CD4-positive, CD25-positive, alpha-beta regulatory T cell (primary cell): ENCODE results near the gene PTPRN2. TPM values are rescaled to one million over a fixed set of nuclear protein-coding genes. Genes with fewer than 3 reads are reported as not detected.

Source experiments
- ATAC-seq, 2 donors: fragments of 150-1000 bp; cut with Tn5 transposase; one replicate each; pipeline ENCODE4 v1.10.0; 2021; ENCODE audit warnings: low read depth in 2 of 2, moderate number of reproducible peaks in 2 of 2, moderate library complexity in 1 of 2
- DNase-seq, 3 donors: peaks; one replicate each; pipeline versions ENCODE4 v3.0.0 to v3.0.0-alpha.2; 2012 to 2022; ENCODE audit warnings: mixed read lengths in 1 of 3
- H3K27ac ChIP-seq: one replicate; pipeline ENCODE4 v1.7.0; 2013; ENCODE audit warnings: mild to moderate bottlenecking, low read length; ENCODE audit not compliant: insufficient read depth, poor library complexity, severe bottlenecking
- H3K27me3 ChIP-seq: one replicate; pipeline ENCODE4 v1.7.0; 2013; ENCODE audit warnings: low read length; ENCODE audit not compliant: control insufficient read depth, insufficient read depth
- H3K36me3 ChIP-seq: one replicate; pipeline ENCODE4 v1.7.0; 2013; ENCODE audit warnings: mild to moderate bottlenecking, low read length, moderate library complexity; ENCODE audit not compliant: control insufficient read depth, insufficient read depth
- H3K4me1 ChIP-seq: 2 replicates; pipeline ENCODE4 v1.7.0; 2013; ENCODE audit warnings: mild to moderate bottlenecking, low read length; ENCODE audit not compliant: insufficient read depth, control insufficient read depth, poor library complexity, severe bottlenecking
- H3K4me3 ChIP-seq: one replicate; pipeline ENCODE4 v1.7.0; 2013; ENCODE audit warnings: low read depth, mild to moderate bottlenecking, low read length, moderate library complexity
- H3K9me3 ChIP-seq, 2 experiments: 1 replicate in 1 of 2; 2 replicates in 1 of 2; pipeline ENCODE4 v1.7.0; 2013; ENCODE audit warnings: low read length in 2 of 2, mild to moderate bottlenecking in 1 of 2, moderate library complexity in 1 of 2; ENCODE audit not compliant: control insufficient read depth in 2 of 2
- H3K27ac Mint-ChIP-seq, 3 donors: one replicate each; pipeline ENCODE4 v1.8.0; 2020 to 2022; ENCODE audit warnings: mild to moderate bottlenecking in 3 of 3, mixed read lengths in 3 of 3, moderate library complexity in 2 of 3
- H3K27me3 Mint-ChIP-seq: one replicate; pipeline ENCODE4 v1.8.0; 2022; ENCODE audit warnings: mild to moderate bottlenecking, mixed read lengths
- H3K36me3 Mint-ChIP-seq: one replicate; pipeline ENCODE4 v1.8.0; 2020; ENCODE audit warnings: mixed read lengths
- H3K4me1 Mint-ChIP-seq, 4 donors: one replicate each; pipeline ENCODE4 v1.8.0; 2020 to 2022; ENCODE audit warnings: mixed read lengths in 4 of 4, mild to moderate bottlenecking in 1 of 4
- H3K4me3 Mint-ChIP-seq, 4 donors: one replicate each; pipeline ENCODE4 v1.8.0; 2020 to 2022; ENCODE audit warnings: mild to moderate bottlenecking in 4 of 4, mixed read lengths in 4 of 4, moderate library complexity in 3 of 4
- H3K9me3 Mint-ChIP-seq, 7 donors: one replicate each; pipeline ENCODE4 v1.8.0; 2020 to 2022; ENCODE audit warnings: mixed read lengths in 7 of 7, mild to moderate bottlenecking in 3 of 7, moderate library complexity in 2 of 7
- polyA plus RNA-seq, 4 donors: library from polyadenylated mRNA; unstranded; fragments of 300-500 nt; fragmentation: Illumina TruSeq; gene quantifications; one replicate each; pipeline ENCODE4 v1.2.3, GENCODE V29; 2021
- total RNA-seq: library from RNA; stranded (reverse); gene quantifications from one replicate; pipeline ENCODE4 v1.2.3, GENCODE V29; 2022

The PTPRN2 gene
- total and polyA plus RNA-seq, 5 donors from 2014 or later: 1.6 to 4.7 (median 2.7) TPM

GRCh38 chr7:157690058-157690832 lies 897.4 kb downstream of the PTPRN2 start:
- peaks cover 24% of the 10 kb centered on the region for H3K27me3 ChIP-seq
- no peak for ATAC-seq
- H3K4me1 ChIP-seq: peaks cover 34% of the 10 kb centered on the region
- DNase-seq: no peak
- no peak overlapping the region for H3K27ac ChIP-seq
- H3K36me3 Mint-ChIP-seq: no peaks in the 10 kb centered on the region
- peaks cover 0 to 39% (median 11%) of the 10 kb centered on the region in 4 donors for H3K4me1 Mint-ChIP-seq
- H3K36me3 ChIP-seq: no peaks in the 10 kb centered on the region
- H3K27me3 Mint-ChIP-seq: peaks cover 53% of the 10 kb centered on the region
- H3K4me3 ChIP-seq: no peak overlapping the region
- H3K9me3 Mint-ChIP-seq: peaks cover 0 to 4% (median 0%) of the 10 kb centered on the region in 7 donors
- no peak overlapping the region for H3K27ac Mint-ChIP-seq
- H3K9me3 ChIP-seq: no peaks in the 10 kb centered on the region
- H3K4me3 Mint-ChIP-seq: peak overlapping the region in 3 of 4 donors; percentile 62 to 85 (median 79)

DNA sequence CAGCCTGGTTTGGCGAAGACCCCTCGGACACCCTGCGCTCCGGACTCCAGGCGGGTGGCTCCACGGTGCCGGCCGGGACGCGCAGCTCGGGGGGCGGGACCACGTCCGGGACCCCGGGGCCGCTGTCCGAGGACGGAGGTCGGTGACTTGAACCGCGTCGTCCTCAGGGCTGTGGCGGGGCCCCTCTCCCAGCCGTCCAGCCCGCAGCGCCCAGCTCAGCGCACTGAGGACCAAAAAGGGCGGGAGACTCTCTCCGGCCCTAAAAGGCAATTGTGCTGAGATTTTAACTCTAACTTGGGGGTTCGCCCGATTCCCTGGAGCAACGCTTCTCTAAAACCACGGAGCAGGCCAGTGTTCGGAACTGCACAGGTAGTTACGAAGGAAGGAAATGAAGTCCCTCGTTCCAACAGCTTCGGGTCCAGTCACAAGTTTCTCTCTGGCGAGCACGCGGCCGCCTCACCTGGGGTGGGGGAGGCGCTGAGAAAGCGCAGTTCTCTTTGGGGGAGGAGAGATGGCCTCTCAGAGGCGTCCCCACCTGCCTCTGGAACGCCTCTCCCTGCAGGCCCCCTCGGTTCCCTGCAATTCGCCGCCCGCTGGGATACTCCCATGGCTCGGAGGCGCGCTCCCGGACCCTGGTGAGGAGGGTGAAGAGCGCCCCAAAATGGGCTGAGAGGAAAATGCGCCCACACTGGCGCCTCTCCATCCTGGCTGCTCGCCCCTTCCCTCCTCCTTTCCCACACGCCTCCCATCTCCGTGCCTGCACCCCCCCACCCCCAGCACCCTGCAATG lies 898.2 kb downstream of the PTPRN2 start:
- Mint-ChIP-seq H3K36me3 (no peaks in the 10 kb centered on the region), H3K9me3 (peaks cover 0 to 4% (median 0%) of the 10 kb centered on the region in 7 donors), H3K4me1 (peaks cover 0 to 38% (median 11%) of the 10 kb centered on the region in 4 donors), H3K27ac (no peak overlapping the region), H3K27me3 (peaks cover 46% of the 10 kb centered on the region), H3K4me3 (peak overlapping the region in 1 of 4 donors; percentile 44)
- Histone ChIP-seq H3K27ac (no peak overlapping the region), H3K4me3 (no peak overlapping the region), H3K27me3 (peaks cover 24% of the 10 kb centered on the region), H3K4me1 (peaks cover 42% of the 10 kb centered on the region), H3K36me3 (no peaks in the 10 kb centered on the region), H3K9me3 (no peaks in the 10 kb centered on the region)
- no peak for ATAC-seq
- no peak for DNase-seq

GRCh38 chr7:157688533-157689268 lies 898.9 kb downstream of the PTPRN2 start:
- Mint-ChIP-seq H3K4me1 (peaks cover 2 to 37% (median 11%) of the 10 kb centered on the region in 4 donors), H3K27ac (no peak overlapping the region), H3K9me3 (peaks cover 0 to 3% (median 0%) of the 10 kb centered on the region in 7 donors), H3K27me3 (peaks cover 44% of the 10 kb centered on the region), H3K36me3 (no peaks in the 10 kb centered on the region), H3K4me3 (peak overlapping the region in 2 of 4 donors; percentile 47 to 56)
- ATAC-seq (no peak), DNase-seq (no peak)
- Histone ChIP-seq H3K9me3 (no peaks in the 10 kb centered on the region), H3K27me3 (peaks cover 22% of the 10 kb centered on the region), H3K4me3 (no peak overlapping the region), H3K36me3 (no peaks in the 10 kb centered on the region), H3K27ac (no peak overlapping the region), H3K4me1 (peaks cover 42% of the 10 kb centered on the region)

DNA sequence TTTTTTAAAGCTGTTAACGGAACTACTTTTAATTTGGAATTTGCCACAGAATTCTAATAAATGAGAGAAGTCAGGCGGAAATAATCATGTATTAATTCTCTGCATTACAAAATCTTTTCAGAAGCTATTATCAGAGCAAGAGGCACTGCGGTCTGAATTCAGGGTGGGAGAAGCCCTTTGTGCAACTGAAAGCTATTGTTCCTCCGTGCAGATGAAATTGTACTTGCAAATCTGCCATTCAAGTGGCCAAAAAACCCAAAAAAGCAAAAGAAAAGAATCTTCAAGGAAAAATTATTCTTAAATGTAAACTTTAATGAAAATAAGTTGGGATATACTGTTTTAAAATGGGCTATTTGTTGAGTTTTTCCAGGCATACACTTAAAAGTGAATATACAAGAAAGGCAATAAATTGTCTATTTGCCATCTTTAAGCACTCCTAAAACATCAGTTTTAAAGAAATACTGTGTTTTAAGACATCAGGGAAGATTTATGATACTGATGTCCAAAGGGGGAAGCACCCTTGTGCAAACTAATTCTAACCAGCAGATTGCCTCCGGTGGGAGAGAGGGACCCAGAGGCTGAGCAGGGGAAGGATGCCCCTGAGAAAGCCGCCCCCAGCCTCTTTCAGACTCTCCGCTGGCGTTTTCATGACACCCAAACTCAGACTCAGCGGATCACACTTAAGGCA lies 899.6 kb downstream of the PTPRN2 start:
- Histone ChIP-seq H3K4me1 (peaks cover 41% of the 10 kb centered on the region), H3K9me3 (no peaks in the 10 kb centered on the region), H3K4me3 (no peak overlapping the region), H3K27ac (no peak overlapping the region), H3K27me3 (peaks cover 26% of the 10 kb centered on the region), H3K36me3 (no peaks in the 10 kb centered on the region)
- peaks cover 51% of the 10 kb centered on the region for H3K27me3 Mint-ChIP-seq
- ATAC-seq (no peak), DNase-seq (no peak)
- H3K4me1 Mint-ChIP-seq: peaks cover 2 to 43% (median 12%) of the 10 kb centered on the region in 4 donors
- no peaks in the 10 kb centered on the region for H3K36me3 Mint-ChIP-seq
- peak overlapping the region in 3 of 4 donors; percentile 47 to 56 (median 53) for H3K4me3 Mint-ChIP-seq
- peaks cover 0 to 3% (median 0%) of the 10 kb centered on the region in 7 donors for H3K9me3 Mint-ChIP-seq
- H3K27ac Mint-ChIP-seq: no peak overlapping the region

- H3K4me1 ChIP-seq: peaks cover 36% of the 10 kb centered on the region
- Mint-ChIP-seq H3K9me3 (peaks cover 0 to 1% (median 0%) of the 10 kb centered on the region in 7 donors), H3K4me3 (no peak overlapping the region), H3K27ac (no peak overlapping the region), H3K4me1 (peaks cover 2 to 44% (median 15%) of the 10 kb centered on the region in 4 donors), H3K36me3 (no peaks in the 10 kb centered on the region), H3K27me3 (peaks cover 56% of the 10 kb centered on the region)
- H3K36me3 ChIP-seq: no peaks in the 10 kb centered on the region
- H3K4me3 ChIP-seq: no peak overlapping the region
- H3K27me3 ChIP-seq: peaks cover 31% of the 10 kb centered on the region
- H3K9me3 ChIP-seq: no peaks in the 10 kb centered on the region
- no peak overlapping the region for H3K27ac ChIP-seq
- ATAC-seq (no peak), DNase-seq (no peak)
These were observed 900.5 kb downstream of the PTPRN2 start for GRCh38 chr7:157687158-157687557.

GRCh38 chr7:157686285-157686894 lies 901.2 kb downstream of the PTPRN2 start:
- no peak overlapping the region for H3K4me3 ChIP-seq
- Mint-ChIP-seq H3K27ac (no peak overlapping the region), H3K4me1 (peaks cover 2 to 41% (median 15%) of the 10 kb centered on the region in 4 donors)

More at GRCh38 chr7:157686285-157686894, 901.2 kb downstream of the PTPRN2 start:
- Histone ChIP-seq H3K27ac (no peak overlapping the region), H3K27me3 (peaks cover 35% of the 10 kb centered on the region), H3K36me3 (no peaks in the 10 kb centered on the region), H3K9me3 (no peaks in the 10 kb centered on the region), H3K4me1 (peaks cover 30% of the 10 kb centered on the region)
- ATAC-seq (no peak), DNase-seq (no peak)
- Mint-ChIP-seq H3K27me3 (peaks cover 60% of the 10 kb centered on the region), H3K36me3 (no peaks in the 10 kb centered on the region), H3K9me3 (peaks cover 0 to 1% (median 0%) of the 10 kb centered on the region in 7 donors), H3K4me3 (peak overlapping the region in 3 of 4 donors; percentile 9 to 65 (median 44))
